K562 (cell line): ENCODE measurements around the gene EZH1. TPM values are rescaled to one million over a fixed set of nuclear protein-coding genes. Genes with fewer than 3 reads are reported as not detected.

Experiments used
- ATAC-seq: fragments of 200-7000 bp; cut with Tn5 transposase; 3 replicates; pipeline ENCODE4 v1.9.1; 2020; ENCODE audit warnings: moderate library complexity
- BruUV-seq: library from RNA; stranded (reverse); fragments of 400-500 nt; replicated peaks from 2 replicates; lab custom pipeline; 2021; lab: Mats Ljungman, UMichigan
- CTCF ChIA-PET: fragments of 300-600 bp; formaldehyde crosslinking; extraction: SDS; loops from one replicate; lab custom pipeline; 2021; ENCODE audit warnings: low intra/inter-chr PET ratio; lab: Yijun Ruan, JAX
- POLR2A ChIA-PET: fragments of 300-600, 350-650 bp; sonication (Branson Sonifier 250); formaldehyde crosslinking; extraction: SDS; loops from one replicate; lab custom pipeline; 2021; ENCODE audit warnings: antibody characterized with exemption, inconsistent platforms; lab: Yijun Ruan, JAX
- DNase-seq, 4 experiments: peaks; one replicate each; pipeline versions ENCODE4 v3.0.0 to v3.0.0-alpha.2; 2011 to 2018; ENCODE audit warnings: low spot score in 3 of 4, mixed read lengths in 3 of 4; ENCODE audit errors: extremely low read depth in 1 of 4
- FAIRE-seq: peaks from 2 replicates; lab custom pipeline; 2011; peaks lifted over from hg19 to GRCh38; lab: Jason Lieb, UNC
- H2AFZ ChIP-seq: 2 replicates; pipeline ENCODE4 v1.6.0; 2011; ENCODE audit warnings: low read depth, low read length, control low read depth, inconsistent platforms
- H3K27ac ChIP-seq: fragments of 200-600 bp; 3 replicates; pipeline ENCODE4 v1.8.0; 2011; ENCODE audit warnings: low read depth, mild to moderate bottlenecking, control low read depth, inconsistent platforms, low read length, moderate library complexity, mixed read lengths; ENCODE audit errors: extremely low read depth
- H3K27me3 ChIP-seq, 2 experiments: fragments of 300-600 bp in 1 of 2; 2 replicates in 1 of 2; 3 replicates in 1 of 2; pipeline versions ENCODE4 v1.6.0 to v1.8.0; 2011; ENCODE audit warnings: inconsistent platforms in 2 of 2, low read length in 2 of 2, mild to moderate bottlenecking in 1 of 2, mixed read lengths in 1 of 2, moderate library complexity in 1 of 2; ENCODE audit not compliant: control insufficient read depth in 2 of 2, insufficient read depth in 2 of 2
- H3K36me3 ChIP-seq: fragments of 300-600 bp; 3 replicates; pipeline ENCODE4 v1.8.0; 2011; ENCODE audit warnings: mild to moderate bottlenecking, low read length, inconsistent platforms; ENCODE audit not compliant: control insufficient read depth, insufficient read depth
- H3K4me1 ChIP-seq, 2 experiments: fragments of 200-600 bp in 1 of 2; replicated peaks in 1 of 2; 2 replicates in 1 of 2; 3 replicates in 1 of 2; pipeline versions ENCODE4 v1.5.1 to v1.8.0; 2011; ENCODE audit warnings: inconsistent platforms in 2 of 2, low read length in 2 of 2, mild to moderate bottlenecking in 1 of 2, mixed read lengths in 1 of 2, moderate library complexity in 1 of 2; ENCODE audit not compliant: control insufficient read depth in 2 of 2, insufficient read depth in 2 of 2
- H3K4me2 ChIP-seq: 2 replicates; pipeline ENCODE4 v1.6.1; 2011; ENCODE audit warnings: low read length, control low read depth, inconsistent platforms, mixed read lengths; ENCODE audit not compliant: insufficient read depth
- H3K4me3 ChIP-seq: fragments of 200-600 bp; sonication (generic), shearing (Covaris generic); 2 replicates; pipeline ENCODE4 v1.5.1; 2016; ENCODE audit warnings: control low read depth, inconsistent platforms
- H3K79me2 ChIP-seq: fragments of 200-600 bp; 3 replicates; pipeline ENCODE4 v1.8.0; 2011; ENCODE audit warnings: low read length, inconsistent platforms; ENCODE audit not compliant: control insufficient read depth, insufficient read depth
- H3K9ac ChIP-seq, 2 experiments: 2 replicates each; pipeline versions ENCODE4 v1.6.0 to v1.6.1; 2011; ENCODE audit warnings: low read depth in 2 of 2, low read length in 2 of 2, control low read depth in 1 of 2, inconsistent platforms in 1 of 2, mild to moderate bottlenecking in 1 of 2, mixed read lengths in 1 of 2; ENCODE audit not compliant: insufficient read depth in 1 of 2
- H3K9me1 ChIP-seq: one replicate; pipeline ENCODE4 v1.6.0; 2011; ENCODE audit warnings: inconsistent platforms, mild to moderate bottlenecking, low read length, moderate library complexity; ENCODE audit not compliant: control insufficient read depth, insufficient read depth
- H3K9me3 ChIP-seq: replicated peaks from 2 replicates; pipeline ENCODE4 v1.5.1; 2011; ENCODE audit warnings: low read depth, low read length, inconsistent platforms; ENCODE audit not compliant: control insufficient read depth, insufficient read depth
- H4K20me1 ChIP-seq: replicated peaks from 2 replicates; pipeline ENCODE4 v1.6.1; 2011; ENCODE audit warnings: low read length, inconsistent platforms, mixed read lengths; ENCODE audit not compliant: control insufficient read depth, insufficient read depth
- CBFA2T3 ChIP-seq: fragments of 450-650 bp; IDR thresholded peaks from 2 replicates; pipeline ENCODE4 v1.6.1; 2017
- CBFB ChIP-seq: sonication (generic); formaldehyde crosslinking; IDR thresholded peaks from 2 replicates; pipeline ENCODE4 v1.4.0; 2020; ENCODE audit warnings: mild to moderate bottlenecking, missing genetic modification reagents
- KDM4B ChIP-seq, 2 experiments: fragments of 450-650 bp in 1 of 2; sonication (generic) in 1 of 2; IDR thresholded peaks; 2 replicates each; pipeline ENCODE4 v1.6.1; 2016 to 2017; ENCODE audit warnings: borderline replicate concordance in 2 of 2, antibody characterized with exemption in 1 of 2, low read depth in 1 of 2, mild to moderate bottlenecking in 1 of 2
- MAZ ChIP-seq, 2 experiments: fragments of 450-650 bp in 1 of 2; sonication (generic) in 1 of 2; formaldehyde crosslinking; IDR thresholded peaks in 1 of 2; conservative IDR thresholded peaks in 1 of 2; 2 replicates each; pipeline versions ENCODE4 v1.4.0 to v1.5.0; 2020; ENCODE audit warnings: mild to moderate bottlenecking in 1 of 2, missing genetic modification reagents in 1 of 2
- MXD1 ChIP-seq: fragments of 250-450 bp; sonication (Bioruptor Pico); IDR thresholded peaks from 2 replicates; pipeline ENCODE4 v1.8.0; 2021; ENCODE audit warnings: borderline replicate concordance, mild to moderate bottlenecking, moderate library complexity; ENCODE audit not compliant: poor library complexity, severe bottlenecking
- PHF8 ChIP-seq: fragments of 200-600 bp; sonication (generic); IDR thresholded peaks from 2 replicates; pipeline ENCODE4 v1.6.1; 2012; ENCODE audit warnings: mixed run types, mild to moderate bottlenecking, inconsistent platforms, low read length, moderate library complexity, borderline replicate concordance
- RBBP5 ChIP-seq: fragments of 200-600 bp; sonication (generic); IDR thresholded peaks from 2 replicates; pipeline ENCODE4 v1.6.1; 2012; ENCODE audit warnings: borderline replicate concordance, mild to moderate bottlenecking, low read length, control low read depth, inconsistent platforms; ENCODE audit not compliant: insufficient read depth, poor library complexity, severe bottlenecking
- RBM39 ChIP-seq: fragments of 200-400 bp; formaldehyde crosslinking; optimal IDR thresholded peaks from 2 replicates; pipeline ENCODE3; 2018; ENCODE audit warnings: low read depth, low read length
- RCOR1 ChIP-seq, 2 experiments: IDR thresholded peaks; 2 replicates each; pipeline ENCODE4 v1.6.1; 2012; ENCODE audit warnings: low read depth in 2 of 2, low read length in 2 of 2, borderline replicate concordance in 1 of 2, improper control_type of control experiment in 1 of 2
- SIN3B ChIP-seq: fragments of 450-650 bp; IDR thresholded peaks from 2 replicates; pipeline ENCODE4 v1.6.1; 2017; ENCODE audit warnings: low read depth, mild to moderate bottlenecking, moderate library complexity
- TCF7 ChIP-seq: sonication (generic); IDR thresholded peaks from 2 replicates; pipeline ENCODE4 v1.6.1; 2016; ENCODE audit warnings: antibody characterized with exemption, borderline replicate concordance
- TCF7L2 ChIP-seq: fragments of 150-350 bp; IDR thresholded peaks from 2 replicates; pipeline ENCODE4 v1.6.1; 2016; ENCODE audit warnings: low read depth, mild to moderate bottlenecking, low read length, moderate library complexity
- ZBTB33 ChIP-seq: sonication (generic); formaldehyde crosslinking; IDR thresholded peaks from 2 replicates; pipeline ENCODE4 v1.8.1; 2023; ENCODE audit warnings: mild to moderate bottlenecking, missing genetic modification reagents
- ZNF449 ChIP-seq: fragments of 250-450 bp; sonication (Bioruptor Pico); IDR thresholded peaks from 2 replicates; pipeline ENCODE4 v1.8.0; 2022; ENCODE audit warnings: moderate library complexity, mild to moderate bottlenecking, inconsistent platforms
- ZNF551 ChIP-seq: fragments of 250-450 bp; sonication (Bioruptor Pico); IDR thresholded peaks from 2 replicates; pipeline ENCODE4 v1.5.0; 2021; ENCODE audit warnings: mild to moderate bottlenecking, moderate library complexity
- ZNF785 ChIP-seq: fragments of 250-450 bp; sonication (Bioruptor Pico); IDR thresholded peaks from 2 replicates; pipeline ENCODE4 v1.4.0; 2020; ENCODE audit warnings: mild to moderate bottlenecking
- ZNF830 ChIP-seq: fragments of 250-450 bp; sonication (Bioruptor Pico); IDR thresholded peaks from 2 replicates; pipeline ENCODE4 v1.5.0; 2021; ENCODE audit warnings: mild to moderate bottlenecking
- WGBS: fragments of 100-300 bp; shearing (Covaris generic); methylation state at CpG from one replicate; pipeline ENCODE4 v1.1.6; 2016; ENCODE audit warnings: low coverage, mixed read lengths; ENCODE audit not compliant: insufficient coverage; ENCODE audit errors: missing lambda C conversion rate; 5-methylcytosine and 5-hydroxymethylcytosine counted together
- in situ Hi-C: fragments of 300-500 bp; cut with MboI; formaldehyde crosslinking; loops from 4 replicates; pipeline ENCODE4 v1.15.0; 2018; ENCODE audit warnings: inconsistent platforms, mixed read lengths
- intact Hi-C: fragments of 100-400 bp; cut with micrococcal nuclease; formaldehyde crosslinking; loops from 2 replicates; pipeline ENCODE4 v1.14.2; 2022
- polyA plus RNA-seq, 8 experiments: library from polyadenylated mRNA; depleted of rRNA in 4 of 8; stranded (reverse) in 5 of 8; unstranded in 3 of 8; fragments of >200 nt; fragmentation: Nextera tagmentation in 2 of 8; fragmentation: Illumina TruSeq in 1 of 8; extraction: Ambion mirVana in 2 of 8; extraction: Trizol in 1 of 8; gene quantifications; 2 replicates each; pipeline versions ENCODE4 v1.2.1 to v1.2.3, GENCODE V29; 2011 to 2014; ENCODE audit warnings: inconsistent platforms in 1 of 8, missing spikeins in 1 of 8
- total RNA-seq, 7 experiments: library from RNA; depleted of rRNA in 6 of 7; stranded (reverse); fragments of >200 nt in 6 of 7; fragmentation: Illumina TruSeq in 2 of 7; extraction: Trizol in 2 of 7; gene quantifications; 2 replicates each; pipeline versions ENCODE4 v1.2.1 to v1.2.3, GENCODE V29; 2011 to 2021; ENCODE audit warnings: low replicate concordance in 1 of 7

EZH1 gene
- total and polyA plus RNA-seq, 9 of the 15 experiments (the other 6 are each of a cell fraction or from before 2014, with no cell fraction given) = 8.6 to 40.8 (median 22.9) TPM

- no peak for TF ChIP-seq ZNF785
- no peak for TF ChIP-seq RCOR1 (IDR thresholded peaks at IDR 0.05; ENCODE audit: borderline replicate concordance in 1 of 2, low read depth in 2 of 2, low read length in 2 of 2)
- TF ChIP-seq TCF7 = no peak
- TF ChIP-seq RBM39 = no peak
- TF ChIP-seq TCF7L2 = no peak
- no peak for TF ChIP-seq MXD1 (CRISPR knock-in tag)
- TF ChIP-seq ZNF449 (CRISPR knock-in tag) = no peak
Observed at GRCh38 chr17:42723636-42724035, 21.2 kb downstream of the EZH1 start (continued).

GRCh38 chr17:42720996-42721583 is 23.8 kb downstream of the EZH1 start:
- H2AFZ ChIP-seq = no peak overlapping the region
- H3K4me3 ChIP-seq = no peak overlapping the region
- peak; percentile 60 to 81 (median 62) for DNase-seq
- H3K27ac ChIP-seq = no peak overlapping the region
- no peaks in the 10 kb centered on the region for H4K20me1 ChIP-seq
- no peak overlapping the region for H3K4me2 ChIP-seq
- WGBS = 3% methylated on average over 2 of the region's 2 CpGs
- intact Hi-C loops = loop anchor here (1.0 to 5.0 kb wide), 3 partner anchors 42 to 216 kb away; partner anchors contain the start of gene BECN1
- no peaks in the 10 kb centered on the region for H3K79me2 ChIP-seq
- no peaks in the 10 kb centered on the region for H3K4me1 ChIP-seq
- POLR2A ChIA-PET = no interaction called here
- no peak overlapping the region for H3K9ac ChIP-seq
- FAIRE-seq = peak; percentile 88
- ATAC-seq = peak; percentile 90
- H3K9me3 ChIP-seq = no peaks in the 10 kb centered on the region
- CTCF ChIA-PET = interaction anchor here (1.4 to 3.8 kb wide), 3 partner anchors 42 to 217 kb away, joined by 3 to 34 read pairs (median 6); no protein-coding TSS in a partner anchor
- no peaks in the 10 kb centered on the region for H3K27me3 ChIP-seq
- in situ Hi-C loops = loop anchor here (5.0 to 10.0 kb wide), 2 partner anchors 101 to 214 kb away; partner anchors contain the start of gene BECN1
- peaks cover 73% of the 10 kb centered on the region for H3K36me3 ChIP-seq
- no TSS peak for BruUV-seq
- no peaks in the 10 kb centered on the region for H3K9me1 ChIP-seq
- TF ChIP-seq CBFB (CRISPR knock-in tag) = no peak
- TF ChIP-seq ZNF830 (CRISPR knock-in tag) = no peak
- no peak for TF ChIP-seq ZBTB33 (CRISPR knock-in tag)
- TF ChIP-seq RBBP5 = no peak
- no peak for TF ChIP-seq SIN3B
- no peak for TF ChIP-seq ZNF551
- no peak for TF ChIP-seq CBFA2T3
- TF ChIP-seq KDM4B (IDR thresholded peaks at IDR 0.05; ENCODE audit: borderline replicate concordance in 2 of 2, low read depth in 1 of 2) = no peak
- TF ChIP-seq MAZ (CRISPR knock-in tag; conservative IDR thresholded peaks at IDR 0.05 in 1 of 2, IDR thresholded peaks at IDR 0.05 in 1 of 2) = no peak
- no peak for TF ChIP-seq PHF8
